ENCODE measurements around the gene TXNDC15. TPM values are rescaled to one million over a fixed set of nuclear protein-coding genes. Genes with fewer than 3 reads are reported as not detected.
A peak's percentile ranks its signal among the peaks of the same experiment; 100 is the strongest.

The TXNDC15 gene
- total and polyA plus RNA-seq, 2 of the 13 experiments (the other 11 are each of a cell fraction or from before 2014, with no cell fraction given) = 22.2 to 49.9 TPM

- TF ChIP-seq ZSCAN5A (CRISPR knock-in tag; IDR thresholded peaks at IDR 0.05; ENCODE audit: borderline replicate concordance) = peak; percentile 51; the same call in 1 of the 2 replicates
- TF ChIP-seq MATR3 (CRISPR knock-in tag; IDR thresholded peaks at IDR 0.05) = no peak
- no peak for TF ChIP-seq ZBTB39 (CRISPR knock-in tag; IDR thresholded peaks at IDR 0.05)
- TF ChIP-seq NFYC (CRISPR knock-in tag; IDR thresholded peaks at IDR 0.05) = no peak
- TF ChIP-seq ELF4 (CRISPR knock-in tag; IDR thresholded peaks at IDR 0.05; ENCODE audit: borderline replicate concordance) = 0 out of 2 replicates have a peak, but pooled peaks have one; percentile 31
- no peak for TF ChIP-seq ARNT (IDR thresholded peaks at IDR 0.05)
- TF ChIP-seq ZNF788 (CRISPR knock-in tag; IDR thresholded peaks at IDR 0.05; ENCODE audit: borderline replicate concordance) = no peak; the same call in 1 of the 2 replicates
- no peak for TF ChIP-seq SCMH1 (CRISPR knock-in tag; IDR thresholded peaks at IDR 0.05; ENCODE audit: borderline replicate concordance)
- peak; percentile 82; the same call in 1 of the 2 replicates for TF ChIP-seq BRD4 (CRISPR knock-in tag; IDR thresholded peaks at IDR 0.05)
- TF ChIP-seq CC2D1A (CRISPR knock-in tag; IDR thresholded peaks at IDR 0.05) = no peak
- TF ChIP-seq CCDC6 (CRISPR knock-in tag; IDR thresholded peaks at IDR 0.05) = no peak
- no peak for TF ChIP-seq MBNL3 (CRISPR knock-in tag; conservative IDR thresholded peaks at IDR 0.05)
- TF ChIP-seq EED (CRISPR knock-in tag; IDR thresholded peaks at IDR 0.05) = no peak
- TF ChIP-seq KDM2A (CRISPR knock-in tag; IDR thresholded peaks at IDR 0.05; ENCODE audit: borderline replicate concordance, low read depth) = 0 out of 2 replicates have a peak, but pooled peaks have one; percentile 2
- 0 out of 2 replicates have a peak, but pooled peaks have one; percentile 16 for TF ChIP-seq ZBTB25 (CRISPR knock-in tag; IDR thresholded peaks at IDR 0.05)
- peak; percentile 41; the same call in 1 of the 2 replicates for TF ChIP-seq KDM5A (IDR thresholded peaks at IDR 0.05; ENCODE audit: borderline replicate concordance, low read length)
- TF ChIP-seq MAX (IDR thresholded peaks at IDR 0.05) = peak; percentile 41
- no peak for TF ChIP-seq RXRB (CRISPR knock-in tag; IDR thresholded peaks at IDR 0.05; ENCODE audit: borderline replicate concordance)
- no peak for TF ChIP-seq FOXP1 (IDR thresholded peaks at IDR 0.05)
- no peak for TF ChIP-seq FOXP1 (CRISPR knock-in tag; IDR thresholded peaks at IDR 0.05)
- no peak for TF ChIP-seq ZXDC (CRISPR knock-in tag; IDR thresholded peaks at IDR 0.05)
- TF ChIP-seq KLF11 (CRISPR knock-in tag; IDR thresholded peaks at IDR 0.05) = no peak
- TF ChIP-seq HMG20B (CRISPR knock-in tag; conservative IDR thresholded peaks at IDR 0.05) = no peak
- TF ChIP-seq ZBTB7A (CRISPR knock-in tag; IDR thresholded peaks at IDR 0.05) = no peak
These were observed 31.2 kb downstream of the TXNDC15 start (continued) for GRCh38 chr5:134905246-134905996.

All from HepG2 (cell line).